NOMO-1 treated with DMSO at 0.1 percent for 48 hours (cell line): ENCODE measurements around the gene FGF12.

Experiments
- DNase-seq: peaks from one replicate; lab custom pipeline; 2025; ENCODE audit not compliant: unreplicated experiment; lab: John Stamatoyannopoulos, UW

The FGF12 gene

DNA sequence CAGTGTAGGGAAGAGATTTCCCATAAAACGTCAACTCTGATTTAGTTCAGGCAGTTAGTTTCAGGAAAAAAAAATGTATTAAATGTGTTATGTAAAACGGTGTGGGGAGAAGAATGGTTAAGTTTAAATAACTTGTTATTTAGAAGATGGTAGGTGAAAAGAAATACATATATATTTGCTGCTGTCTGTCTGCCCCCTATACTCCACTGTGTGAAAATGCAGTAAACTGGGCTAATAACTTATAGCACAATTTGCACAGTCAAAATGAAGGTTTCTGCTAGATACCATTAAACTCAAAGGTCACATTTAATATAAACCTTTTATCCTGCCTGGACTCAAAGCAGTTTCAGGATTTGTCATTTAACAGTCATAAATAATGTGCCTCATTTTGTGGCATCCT is 515.0 kb downstream of the FGF12 start:
- no peak for DNase-seq

DNA sequence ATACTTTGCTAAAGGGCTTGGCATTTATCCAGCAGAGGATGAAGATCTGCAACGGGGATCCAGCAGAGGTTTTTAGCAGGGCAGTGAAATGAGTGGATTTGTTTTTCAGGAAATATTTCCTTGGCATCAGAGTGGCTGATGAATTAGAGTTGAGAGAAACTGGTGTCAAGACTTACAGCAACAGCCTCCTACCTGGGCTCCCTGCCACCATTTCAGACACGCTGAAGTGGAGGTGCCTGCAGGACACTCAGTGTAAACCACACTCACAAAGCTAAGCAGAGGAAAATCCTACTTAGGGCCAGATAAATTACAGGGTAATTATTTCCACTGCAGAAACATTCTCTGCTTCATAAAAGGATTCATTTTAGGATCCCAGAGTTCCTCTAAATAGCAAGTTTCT is 519.7 kb downstream of the FGF12 start:
- no peak for DNase-seq

DNA sequence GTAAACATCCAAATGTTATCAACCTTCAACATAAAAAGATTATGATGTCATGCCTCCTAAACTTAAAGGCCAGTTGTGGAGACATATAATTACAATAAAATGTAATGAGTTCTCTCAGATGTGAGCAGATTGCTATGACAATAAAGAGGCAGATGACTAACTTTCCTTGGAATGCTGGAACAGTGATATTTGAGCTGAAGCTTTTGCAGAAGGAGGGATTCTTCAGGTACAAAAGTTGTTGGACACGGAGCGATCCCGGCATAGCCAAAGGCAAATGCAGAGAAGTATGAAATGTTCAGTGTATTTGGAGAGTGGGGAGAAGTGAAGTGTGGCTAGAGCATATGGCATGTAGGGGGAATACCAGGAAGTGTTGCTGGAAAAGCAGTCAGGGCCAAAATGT is 520.1 kb downstream of the FGF12 start:
- no peak for DNase-seq

DNA sequence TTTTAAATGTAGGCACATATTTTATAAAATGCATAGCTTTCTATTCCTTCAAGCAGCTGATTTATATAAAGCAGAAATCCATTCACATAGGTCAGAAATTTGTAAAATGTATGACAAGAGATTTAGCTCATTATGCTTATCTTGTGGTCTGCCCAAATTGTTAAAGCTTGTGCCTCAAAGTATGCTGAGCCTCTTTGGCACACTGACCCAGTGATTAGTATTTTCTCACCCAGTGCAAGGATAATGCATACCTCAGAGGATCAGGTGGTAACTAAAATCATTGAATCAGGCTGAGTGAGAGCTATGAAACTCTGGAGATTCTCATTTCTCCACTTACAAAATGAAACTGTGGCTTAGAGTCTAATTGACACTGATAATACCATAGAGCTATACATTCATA is 533.3 kb downstream of the FGF12 start:
- DNase-seq, result no peak

DNA sequence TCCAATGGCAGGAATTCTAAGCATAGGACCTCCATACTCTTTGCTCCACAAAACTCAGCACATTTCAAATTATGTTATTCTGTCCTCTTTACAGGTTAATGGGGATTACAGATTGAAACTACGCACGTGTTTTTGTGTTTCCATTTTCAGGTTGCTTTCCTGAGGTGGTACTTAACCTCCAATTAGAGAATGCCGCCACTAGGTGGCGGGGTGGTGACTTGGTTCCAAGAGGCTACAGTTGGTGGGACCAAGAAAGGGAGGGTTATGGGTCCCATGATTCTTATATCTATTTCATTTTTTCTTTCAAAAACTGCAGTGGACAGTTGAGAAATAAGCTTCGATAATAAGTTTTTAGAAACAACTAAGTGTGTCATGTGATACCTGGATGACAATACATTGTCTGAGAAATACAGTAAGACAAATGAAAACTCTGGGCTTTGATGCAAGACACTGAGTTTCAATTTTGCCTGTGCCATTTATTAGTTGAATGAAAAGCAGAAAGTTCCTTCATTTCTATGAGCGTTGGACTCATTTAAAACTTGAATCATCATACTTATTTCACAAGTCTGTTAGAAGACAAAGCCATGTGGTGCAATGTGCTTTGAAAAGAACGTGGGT is 539.0 kb downstream of the FGF12 start:
- DNase-seq, result peak; percentile 27

DNA sequence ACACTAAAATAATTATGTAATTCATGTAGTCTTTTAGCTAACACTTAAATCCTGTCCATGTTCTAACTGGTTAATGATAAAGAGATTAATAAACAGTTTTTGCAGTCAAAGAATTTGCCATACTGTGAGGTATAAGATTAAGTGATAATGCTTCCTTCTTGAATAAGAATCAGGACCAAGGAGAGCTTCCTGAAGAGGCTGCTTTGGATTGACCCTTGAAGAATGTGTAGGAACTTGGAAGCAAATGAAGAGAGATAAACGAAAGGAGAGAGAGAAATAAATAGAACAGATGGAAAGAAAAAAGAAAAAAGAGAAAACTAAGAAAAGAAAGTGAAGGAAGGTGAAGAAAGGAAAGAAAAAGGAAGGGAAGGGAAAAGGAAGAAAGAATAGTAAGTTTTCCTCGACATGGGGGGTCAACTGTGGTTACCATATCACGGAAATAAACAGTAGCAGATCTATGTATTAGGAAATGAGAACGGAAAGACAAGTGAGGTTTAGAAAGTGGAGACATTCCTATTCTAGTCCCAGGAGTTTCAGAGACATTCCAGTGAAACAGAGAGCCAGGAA is 539.8 kb downstream of the FGF12 start:
- no peak for DNase-seq

DNA sequence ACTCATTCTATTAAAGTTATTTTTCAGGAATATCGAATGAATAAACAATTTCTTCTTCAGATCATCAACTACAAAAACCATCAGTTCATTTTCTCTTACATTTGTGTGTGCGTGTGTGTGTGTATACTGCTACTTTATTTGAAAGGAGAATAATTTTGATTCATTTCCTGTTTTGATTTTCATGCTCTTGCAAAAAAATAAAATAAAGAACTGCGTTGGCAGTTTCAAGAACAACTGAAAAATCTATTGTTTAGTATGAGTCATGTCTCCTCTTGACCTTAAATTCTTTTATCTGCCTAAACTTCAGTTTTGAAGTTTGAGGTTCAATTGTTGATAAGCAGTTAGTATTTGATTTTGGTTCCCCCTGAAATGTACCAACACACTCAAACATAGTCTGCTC is 540.8 kb downstream of the FGF12 start:
- DNase-seq, result no peak

DNA sequence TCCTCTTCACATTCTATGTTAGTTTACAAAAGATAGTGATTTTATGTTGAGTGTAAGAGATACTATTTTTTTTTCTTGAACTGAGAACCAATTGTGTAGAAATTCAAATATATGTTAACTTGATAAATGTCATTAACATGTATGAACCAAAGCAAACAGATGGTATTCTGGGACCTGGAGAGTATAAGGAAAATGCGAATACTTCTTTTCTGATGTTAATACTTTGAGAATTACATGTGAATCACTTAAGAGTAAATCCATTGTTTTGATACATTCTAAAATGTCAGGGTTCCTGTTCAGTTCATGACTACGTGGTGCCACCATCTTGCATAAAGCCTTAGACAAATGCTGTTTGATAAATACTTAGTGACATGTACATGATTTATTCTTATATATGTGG is 541.3 kb downstream of the FGF12 start:
- no peak for DNase-seq

DNA sequence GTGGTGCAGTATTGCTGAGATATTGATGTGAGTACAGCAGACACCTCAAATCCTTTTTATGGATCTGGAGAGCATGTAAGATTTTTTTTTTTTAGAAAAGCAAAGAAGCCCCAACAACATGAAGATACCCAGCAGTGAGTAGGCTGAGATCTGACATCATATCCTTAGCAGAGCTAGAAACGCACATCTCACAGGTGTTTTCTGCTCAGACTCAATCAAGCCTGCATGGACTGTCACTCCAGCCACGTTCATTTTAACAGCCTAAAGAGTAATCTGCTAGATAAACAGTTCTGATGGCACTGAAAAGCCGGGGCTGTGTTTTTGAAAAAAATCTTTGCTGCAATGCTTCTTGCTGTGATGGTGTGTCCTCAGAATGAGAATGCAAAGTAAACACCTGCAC is 544.2 kb downstream of the FGF12 start:
- no peak for DNase-seq

DNA sequence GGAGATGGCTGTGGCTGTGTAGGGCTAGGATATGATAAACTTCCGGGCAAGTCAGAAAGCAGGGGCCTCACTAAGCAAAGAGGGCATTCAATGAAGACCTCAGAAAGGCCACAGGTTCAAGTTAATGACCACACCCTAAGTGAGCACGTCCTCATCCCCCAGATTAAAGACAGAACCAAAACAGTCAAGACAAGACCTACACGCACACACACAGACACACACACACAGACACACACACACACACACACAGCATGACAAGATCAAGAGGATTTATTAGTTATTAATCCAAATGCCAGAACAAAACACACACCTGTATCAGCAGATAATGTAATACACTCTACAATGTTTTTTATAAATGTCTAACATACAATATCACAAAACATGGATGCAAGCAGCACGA is 546.2 kb downstream of the FGF12 start:
- no peak for DNase-seq

DNA sequence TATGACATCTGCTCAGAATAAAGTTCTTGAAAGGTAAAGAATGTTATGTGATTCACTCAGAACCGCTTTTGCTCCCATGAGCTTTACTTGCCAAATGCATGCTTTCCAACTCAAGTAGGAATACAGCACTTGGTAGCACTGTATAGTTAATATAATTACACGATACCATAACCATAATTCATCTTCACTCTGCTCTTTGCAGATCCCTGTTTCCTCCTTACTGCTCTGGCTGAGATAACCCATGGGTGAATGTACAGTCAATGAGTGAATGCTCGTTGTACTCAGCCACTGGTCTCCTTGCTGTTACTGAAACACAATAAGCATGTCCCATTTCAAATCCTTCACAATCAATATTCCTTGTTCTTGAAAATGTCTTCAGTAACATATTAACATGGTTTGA is 550.0 kb downstream of the FGF12 start:
- no peak for DNase-seq

DNA sequence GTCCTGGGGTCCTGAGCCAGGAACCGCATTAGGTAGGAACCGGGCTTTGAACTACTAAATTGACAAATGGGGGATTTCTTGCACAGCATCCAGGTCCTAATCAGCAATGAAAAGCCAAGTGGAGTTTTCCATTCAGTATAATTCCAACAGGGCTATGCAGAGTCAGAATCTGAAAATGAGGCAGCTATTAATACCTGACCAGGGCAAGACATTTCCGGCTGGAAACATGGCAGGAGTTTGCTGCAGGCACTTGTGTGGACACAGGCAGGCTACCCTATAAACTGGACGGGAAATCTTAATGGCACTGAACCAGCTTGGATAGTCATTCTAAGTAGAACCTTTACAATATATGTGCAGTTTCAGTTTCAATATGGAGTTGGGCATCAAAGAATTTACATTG is 553.1 kb downstream of the FGF12 start:
- DNase-seq, result no peak

DNA sequence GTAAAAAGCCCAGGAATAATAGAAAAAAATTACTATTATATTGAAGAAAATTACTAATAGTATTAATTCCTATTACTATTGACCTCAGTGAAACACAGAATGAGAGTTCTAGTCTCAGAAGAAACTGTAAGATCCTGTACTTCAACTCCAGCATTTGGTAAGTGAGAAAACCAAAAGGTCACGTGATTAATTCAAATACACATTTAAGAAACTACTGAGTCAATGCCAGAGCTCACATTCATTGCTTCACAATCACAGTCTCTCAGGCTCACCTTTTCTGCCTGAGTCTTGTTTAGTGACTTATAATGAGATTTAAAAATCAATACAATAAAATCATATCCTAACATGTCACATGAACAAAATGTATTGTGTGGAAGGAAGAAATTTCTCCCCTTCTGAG is 556.1 kb downstream of the FGF12 start:
- DNase-seq, result no peak

DNA sequence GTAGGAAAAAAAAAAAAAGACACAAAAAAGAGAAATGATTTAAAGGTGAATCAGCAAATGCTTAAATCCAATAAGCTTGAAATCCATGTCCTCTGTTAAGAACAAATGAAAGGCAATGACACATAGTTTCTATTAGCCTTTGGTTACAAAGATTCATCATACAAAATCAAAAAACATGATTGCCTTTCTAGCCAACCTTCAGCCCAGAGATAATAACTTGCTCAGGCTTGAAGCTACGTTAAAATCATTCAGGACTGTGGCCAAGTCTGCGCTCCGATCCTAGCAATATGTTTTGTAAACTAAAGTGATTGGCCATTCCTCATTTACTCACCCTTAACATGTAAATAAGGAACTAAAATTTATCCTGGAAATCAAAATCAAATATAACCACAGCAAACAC is 556.7 kb downstream of the FGF12 start:
- no peak for DNase-seq

DNA sequence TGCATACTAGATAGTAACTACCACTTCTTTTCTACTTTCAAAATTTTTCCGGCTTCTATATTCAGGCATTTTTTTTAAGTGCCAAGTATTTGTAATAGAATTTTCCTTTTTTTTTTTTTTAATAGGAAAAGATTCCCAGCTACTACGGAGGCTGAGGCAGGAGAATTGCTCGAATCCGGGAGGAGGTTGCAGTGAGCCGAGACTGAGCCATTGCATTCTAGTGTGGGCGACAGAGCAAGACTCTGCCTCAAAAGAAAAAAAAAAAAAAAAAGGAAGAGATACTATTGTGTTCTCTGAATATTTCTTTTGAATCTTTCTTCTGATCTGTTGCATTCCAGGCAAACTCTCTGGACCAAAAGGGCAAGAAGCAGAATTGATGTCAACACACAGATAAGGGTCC is 557.3 kb downstream of the FGF12 start:
- DNase-seq, result no peak

DNA sequence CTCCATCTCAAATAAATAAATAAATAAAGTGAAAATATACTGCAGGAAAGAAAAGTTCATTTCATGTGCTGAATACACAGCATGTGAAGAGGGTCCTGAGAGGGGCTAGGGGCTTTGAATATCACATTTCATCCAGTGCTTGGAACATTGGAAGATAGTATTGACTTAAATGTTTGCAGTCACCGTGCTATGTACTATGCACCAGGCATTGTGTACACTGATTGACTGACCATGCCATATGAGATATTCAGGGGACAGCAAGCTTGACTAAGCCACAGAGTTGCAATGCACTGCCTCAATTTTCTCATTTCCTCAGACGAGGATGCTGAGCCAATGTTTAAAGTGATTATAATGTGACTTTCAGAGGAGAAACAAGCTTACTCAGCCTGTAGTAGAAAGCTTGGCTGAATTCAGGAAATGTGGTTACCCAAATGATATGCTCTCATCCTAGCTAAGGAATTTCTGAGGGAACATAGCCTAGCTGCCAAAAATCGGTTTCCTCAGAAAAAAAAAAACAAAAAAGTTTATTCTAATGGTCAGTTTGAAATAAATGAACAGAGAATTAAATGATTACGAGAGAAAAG is 557.9 kb downstream of the FGF12 start:
- no peak for DNase-seq

DNA sequence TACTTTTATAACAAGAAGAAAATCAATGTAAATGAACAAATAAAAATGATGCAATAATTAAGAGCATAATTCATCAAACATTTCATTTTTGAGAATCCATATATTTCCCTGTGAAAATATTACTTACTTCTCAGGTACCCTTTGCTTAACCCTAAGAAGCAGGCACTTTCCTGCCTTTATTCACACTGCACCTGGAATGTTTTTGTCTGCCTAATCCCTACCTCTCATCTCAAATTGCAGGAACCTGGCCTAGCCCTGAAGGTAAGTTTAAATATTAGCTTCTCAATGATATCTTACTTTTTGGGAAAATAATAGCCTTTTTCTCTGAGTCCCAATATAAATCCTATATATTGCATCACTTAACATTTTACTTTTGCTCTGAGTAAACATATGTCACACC is 559.1 kb downstream of the FGF12 start:
- no peak for DNase-seq

DNA sequence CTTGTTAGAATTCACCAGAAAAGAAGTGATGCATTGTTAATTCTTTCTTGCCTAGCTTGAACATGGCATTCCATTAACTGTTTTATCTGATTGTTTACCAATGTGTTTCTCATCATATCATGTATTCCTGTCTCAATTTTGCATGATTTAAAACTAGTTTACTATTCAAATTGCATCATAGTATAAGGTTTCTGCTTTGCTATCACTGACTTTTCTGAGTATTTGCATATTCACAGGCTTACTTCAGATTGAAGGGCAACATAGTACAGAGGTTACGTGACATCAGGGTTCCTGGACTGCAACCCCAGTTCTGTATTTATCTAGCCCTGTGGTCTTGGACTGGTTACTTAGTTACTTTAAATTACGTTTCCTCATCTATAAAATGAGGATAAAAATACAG is 561.8 kb downstream of the FGF12 start:
- no peak for DNase-seq

DNA sequence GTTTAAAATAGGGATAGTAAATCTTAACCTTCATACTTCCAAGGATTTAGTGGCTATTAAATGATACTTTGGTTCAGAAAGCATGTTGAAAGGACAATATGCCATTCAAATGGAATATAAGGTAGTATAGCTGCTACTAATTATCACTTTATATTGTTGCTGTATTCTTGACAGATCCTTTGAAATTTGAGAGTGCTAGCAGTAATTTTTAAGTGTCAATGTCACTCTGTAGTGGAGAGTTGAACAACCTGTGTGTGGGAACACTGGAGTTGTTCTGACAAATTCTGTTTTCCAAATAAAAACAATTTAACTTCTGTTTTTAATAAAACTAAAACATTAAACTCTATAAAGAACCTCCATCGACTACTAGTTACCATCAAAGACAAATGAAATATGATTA is 565.7 kb downstream of the FGF12 start:
- DNase-seq, result no peak

DNA sequence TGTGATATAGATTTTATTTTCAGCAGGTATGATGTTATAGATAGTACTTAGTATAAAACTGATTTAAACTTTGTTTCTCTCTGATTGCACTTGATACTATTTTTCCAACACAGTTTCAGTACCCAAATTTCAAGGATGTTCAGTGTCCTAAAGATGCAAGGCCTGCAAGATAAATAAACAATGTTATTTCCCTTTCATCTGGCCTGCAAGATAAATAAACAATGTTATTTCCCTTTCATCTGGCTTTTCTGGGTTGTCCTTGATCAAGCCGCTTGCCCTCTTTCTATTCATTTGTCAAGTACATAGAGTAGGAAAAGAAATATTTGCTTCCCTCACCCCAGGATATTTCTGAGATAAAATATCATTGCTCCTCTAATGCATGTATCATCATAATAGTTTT is 571.0 kb downstream of the FGF12 start:
- no peak for DNase-seq

DNA sequence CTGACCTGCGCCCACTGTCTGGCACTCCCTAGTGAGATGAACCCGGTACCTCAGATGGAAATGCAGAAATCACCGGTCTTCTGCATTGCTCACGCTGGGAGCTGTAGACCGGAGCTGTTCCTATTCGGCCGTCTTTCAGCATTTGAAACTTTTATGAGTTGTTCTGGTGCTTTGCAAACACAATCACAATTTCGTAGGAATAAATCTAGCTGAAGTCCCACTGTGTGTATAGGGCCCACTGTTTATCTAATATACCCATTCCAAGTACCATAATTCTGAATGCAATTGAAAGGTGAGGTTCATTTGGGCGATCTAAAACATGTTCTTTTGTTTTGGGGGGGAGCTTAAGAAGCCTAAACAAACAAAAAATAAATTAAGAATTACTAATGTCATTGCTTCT is 572.1 kb downstream of the FGF12 start:
- DNase-seq, result no peak

DNA sequence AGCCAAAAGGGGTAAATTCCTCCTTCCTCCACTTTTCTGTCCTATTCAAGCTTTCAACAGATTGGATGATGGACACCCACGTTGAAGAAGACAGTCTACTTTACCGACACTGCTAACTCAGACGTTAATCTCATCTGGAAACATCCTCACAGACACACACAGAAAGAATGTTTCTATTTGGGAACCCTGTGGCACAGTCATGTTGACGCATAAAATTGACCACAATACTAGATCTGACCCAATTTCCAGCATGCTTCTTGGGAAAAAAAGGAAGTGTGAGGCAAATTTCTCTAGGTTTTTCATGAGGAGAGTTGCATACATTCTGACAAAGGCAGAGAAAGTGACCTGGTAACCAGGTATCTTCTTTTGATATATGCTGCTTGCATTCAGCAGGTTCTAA is 594.1 kb downstream of the FGF12 start:
- DNase-seq, result no peak

DNA sequence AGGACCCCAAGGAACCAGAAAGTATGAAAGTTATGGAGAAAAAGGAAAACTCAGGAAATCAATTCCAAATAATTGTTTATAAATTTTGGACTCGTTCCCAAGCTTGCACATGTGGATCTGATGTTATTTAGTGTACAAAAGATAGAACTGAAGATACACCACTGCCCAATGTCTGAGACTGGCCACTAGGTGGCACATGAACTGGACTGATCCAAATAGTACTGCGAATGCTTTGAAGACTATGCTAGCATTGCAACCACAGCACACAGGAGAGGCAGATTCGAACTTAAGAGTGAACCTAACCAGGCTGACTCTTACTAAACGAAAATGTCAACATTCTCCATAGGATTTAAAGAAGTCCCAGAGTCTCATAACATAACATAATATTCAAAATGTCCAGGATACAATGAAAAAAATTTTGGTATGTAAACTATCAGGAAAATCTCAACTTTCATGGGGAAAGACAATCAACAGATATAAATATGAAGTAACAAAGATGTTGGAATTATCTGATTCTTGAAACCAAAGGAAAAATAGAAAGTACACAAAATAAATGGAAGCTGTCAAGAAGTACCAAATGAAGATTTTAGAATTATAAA is 596.7 kb downstream of the FGF12 start:
- peak; percentile 23 for DNase-seq
